ELR (cell line): ENCODE data around the gene ACADM.
A peak's percentile ranks its signal among the peaks of the same experiment; 100 is the strongest.
"Not testable (repeated sequence)": the region's sequence is repeated elsewhere in the genome, so short reads cannot be mapped to it uniquely, and the experiment has no call there.

Experiments used
- DNase-seq: peaks from one replicate; pipeline ENCODE4 v3.0.0-alpha.2; 2015; ENCODE audit warnings: low read depth

The ACADM gene

DNA sequence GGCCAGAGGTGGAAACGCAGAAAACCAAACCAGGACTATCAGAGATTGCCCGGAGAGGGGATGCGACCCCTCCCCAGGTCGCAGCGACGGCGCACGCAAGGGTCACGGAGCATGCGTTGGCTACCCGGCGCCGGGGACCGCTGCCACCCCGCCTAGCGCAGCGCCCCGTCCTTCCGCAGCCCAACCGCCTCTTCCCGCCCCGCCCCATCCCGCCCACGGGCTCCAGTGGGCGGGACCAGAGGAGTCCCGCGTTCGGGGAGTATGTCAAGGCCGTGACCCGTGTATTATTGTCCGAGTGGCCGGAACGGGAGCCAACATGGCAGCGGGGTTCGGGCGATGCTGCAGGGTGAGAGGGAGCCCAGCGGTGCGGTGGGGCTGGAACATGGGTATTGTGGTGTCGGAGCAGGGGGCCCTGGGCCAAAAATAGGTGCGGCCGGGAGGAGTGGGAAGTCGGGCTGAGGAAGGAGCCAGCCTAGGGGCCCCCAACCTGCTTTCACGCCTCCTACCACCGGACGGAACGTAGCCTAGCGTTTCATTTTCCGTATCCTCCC is at the start of gene ACADM:
ACADM (plus strand) TSS at position 238 of the 551 bp plus-strand sequence; CDS start at position 317, 79 bp downstream.
- peak; percentile 94 for DNase-seq

GRCh38 chr1:75677443-75677842 is 47.1 kb upstream of the ACADM start:
- DNase-seq = no peak

DNA sequence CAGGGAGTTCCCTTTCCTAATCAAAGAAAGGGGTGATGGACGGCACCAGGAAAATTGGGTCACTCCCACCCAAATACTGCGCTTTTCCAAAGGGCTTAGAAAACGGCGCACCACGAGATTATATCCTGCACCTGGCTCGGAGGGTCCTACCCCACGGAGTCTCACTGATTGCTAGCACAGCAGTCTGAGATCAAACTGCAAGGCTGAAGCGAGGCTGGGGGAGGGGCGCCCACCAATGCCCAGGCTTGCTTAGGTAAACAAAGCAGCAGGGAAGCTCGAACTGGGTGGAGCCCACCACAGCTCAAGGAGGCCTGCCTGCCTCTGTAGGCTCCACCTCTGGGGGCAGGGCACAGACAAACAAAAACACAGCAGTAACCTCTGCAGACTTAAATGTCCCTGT is 46.5 kb upstream of the ACADM start:
- not testable (repeated sequence) for DNase-seq

GRCh38 chr1:75690547-75690946 is 34.0 kb upstream of the ACADM start:
- no peak for DNase-seq

DNA sequence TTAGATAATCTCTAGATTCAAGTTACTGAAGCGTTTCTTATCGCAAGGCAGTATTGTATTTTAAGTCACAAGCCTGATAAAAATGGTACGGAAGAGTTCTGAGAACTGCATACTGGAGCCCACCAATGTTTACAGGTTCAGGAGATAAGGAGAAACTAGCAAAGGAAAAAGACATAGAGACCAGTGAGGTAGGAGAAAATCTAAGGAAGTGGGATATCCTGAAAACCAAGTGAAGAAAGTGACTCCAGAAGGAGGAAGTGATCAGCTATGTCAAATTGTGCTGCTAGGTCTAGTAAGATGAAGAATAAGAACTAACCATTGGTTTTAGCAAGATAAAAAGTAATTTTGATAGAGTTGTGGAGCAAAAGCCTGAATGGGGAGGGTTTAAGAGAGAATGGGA is 31.0 kb upstream of the ACADM start:
- DNase-seq = no peak

DNA sequence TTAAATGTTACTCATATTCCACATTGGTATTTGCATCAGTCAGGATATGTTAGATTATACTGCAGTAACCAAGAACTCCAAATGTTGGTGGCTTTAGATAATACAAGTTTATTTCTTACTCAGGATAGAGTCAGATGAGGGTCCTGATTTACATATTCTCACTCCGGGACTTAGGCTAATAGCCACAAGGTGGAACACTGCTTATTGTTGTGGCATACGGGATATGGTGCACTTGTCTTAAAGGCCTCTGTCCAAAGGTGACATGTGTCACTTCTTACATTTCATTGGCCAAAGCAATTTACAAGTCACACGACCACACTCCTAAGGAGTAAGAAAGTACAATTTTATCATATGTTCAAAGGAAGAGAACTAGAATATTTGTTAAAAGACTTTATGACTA is 28.5 kb upstream of the ACADM start:
- no peak for DNase-seq

- DNase-seq = no peak
Observed at GRCh38 chr1:75707191-75707590, 17.3 kb upstream of the ACADM start.

DNA sequence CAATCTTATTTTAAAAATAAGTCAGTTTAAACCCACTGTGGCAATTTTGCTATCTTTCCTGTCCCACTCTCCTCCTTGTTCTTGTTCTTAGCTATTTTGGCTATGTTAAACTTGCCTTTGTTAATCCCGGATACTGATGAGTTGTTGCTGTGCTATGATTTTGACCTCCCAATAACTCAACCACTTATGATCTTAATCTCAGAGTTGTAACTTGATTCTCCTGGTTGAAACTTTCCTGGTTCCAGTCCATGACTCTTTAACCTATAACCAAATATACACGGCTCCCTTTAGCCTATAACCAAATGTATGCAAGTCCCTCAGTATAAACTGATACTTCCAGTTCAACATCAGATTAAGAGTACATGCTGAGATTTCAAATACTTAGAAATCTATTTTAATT is 15.6 kb upstream of the ACADM start:
- DNase-seq = peak; percentile 25

- DNase-seq = no peak
Observed at GRCh38 chr1:75710832-75711231, 13.7 kb upstream of the ACADM start.

GRCh38 chr1:75711846-75712245 is 12.7 kb upstream of the ACADM start:
- no peak for DNase-seq

- DNase-seq = no peak
Observed at GRCh38 chr1:75712306-75712705, 12.2 kb upstream of the ACADM start.

- DNase-seq = no peak
Observed at GRCh38 chr1:75719810-75720209, 4.7 kb upstream of the ACADM start.

GRCh38 chr1:75720325-75720724 is 4.2 kb upstream of the ACADM start:
- DNase-seq = no peak

DNA sequence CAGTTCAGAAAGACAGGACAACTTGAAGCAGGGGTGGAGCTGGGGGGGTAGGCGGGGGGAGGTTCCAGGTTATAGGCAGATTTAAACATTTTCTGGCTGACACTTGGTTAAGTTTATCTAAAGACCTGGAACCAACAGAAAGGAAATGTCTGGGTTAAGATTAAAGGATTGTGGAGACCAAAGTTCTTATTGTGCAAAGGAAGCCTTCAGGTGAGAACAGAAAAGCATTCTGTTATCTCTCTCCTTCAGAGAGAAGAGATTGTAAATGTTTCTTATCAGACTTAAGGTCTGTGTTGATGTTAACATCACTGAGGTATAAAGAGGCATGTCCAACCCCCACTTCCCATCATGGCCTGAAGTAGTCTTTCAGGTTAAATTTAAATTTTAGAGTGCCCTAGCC is 3.7 kb upstream of the ACADM start:
- no peak for DNase-seq

DNA sequence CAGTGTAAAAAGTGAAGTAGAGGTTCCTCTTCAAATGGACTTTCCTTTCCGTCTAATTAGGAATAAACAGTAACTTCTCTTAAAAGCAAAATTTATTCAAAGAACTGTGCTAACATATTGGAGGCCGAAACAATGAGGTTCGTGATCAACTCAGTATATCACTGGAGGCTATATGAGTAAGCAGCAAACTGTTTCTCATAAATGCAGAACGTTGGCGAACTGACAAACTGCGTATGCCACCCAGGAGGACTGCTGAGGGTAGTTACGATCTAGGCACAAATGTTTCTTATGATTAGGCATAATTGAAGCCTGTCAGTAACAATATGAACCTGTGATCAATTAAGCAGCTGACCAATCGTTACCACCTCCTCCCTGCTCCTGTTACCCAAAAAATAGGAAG is 2.3 kb upstream of the ACADM start:
- not testable (repeated sequence) for DNase-seq

DNA sequence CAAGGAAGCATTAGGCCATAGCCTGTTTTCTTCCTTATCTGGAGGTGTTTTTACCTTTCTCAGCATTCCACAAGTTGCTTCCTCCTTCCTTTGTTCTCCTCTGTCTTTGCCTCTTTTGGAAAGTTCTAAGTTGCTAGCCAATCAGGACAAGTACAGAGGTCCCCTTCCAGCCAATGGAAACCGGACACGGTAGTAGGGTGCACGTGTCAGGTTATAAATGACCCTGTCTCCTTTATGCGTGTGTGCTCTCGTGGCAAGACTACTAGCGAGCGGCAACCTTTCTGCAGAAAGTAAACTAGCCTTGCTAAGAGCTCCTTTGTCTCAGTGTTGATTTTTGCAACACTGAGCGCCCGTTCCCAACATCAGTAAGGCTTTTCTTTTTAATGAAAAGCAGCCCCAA is 1.5 kb upstream of the ACADM start:
- no peak for DNase-seq

GRCh38 chr1:75723989-75724471 is 479 bp upstream of the ACADM start:
- DNase-seq = peak; percentile 90

DNA sequence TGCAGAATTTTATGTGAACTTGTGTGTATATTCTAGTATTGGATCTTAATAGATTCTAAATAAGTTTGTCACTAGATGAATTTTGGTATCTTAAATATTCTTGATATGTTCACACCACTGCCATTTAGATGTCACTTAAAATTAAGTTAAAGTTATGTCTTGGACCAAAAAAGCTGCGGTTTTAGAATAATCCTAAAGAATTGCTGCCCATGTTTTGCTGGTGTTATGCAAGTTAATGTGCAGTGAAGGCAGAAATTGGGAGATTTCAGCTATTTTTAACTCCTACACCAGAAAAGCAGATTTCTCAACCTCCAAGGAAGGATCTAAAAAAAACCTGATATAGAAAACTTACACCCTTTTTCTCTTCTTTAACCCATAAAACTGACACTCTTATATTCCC is 757 bp downstream of the ACADM start:
- DNase-seq = no peak

DNA sequence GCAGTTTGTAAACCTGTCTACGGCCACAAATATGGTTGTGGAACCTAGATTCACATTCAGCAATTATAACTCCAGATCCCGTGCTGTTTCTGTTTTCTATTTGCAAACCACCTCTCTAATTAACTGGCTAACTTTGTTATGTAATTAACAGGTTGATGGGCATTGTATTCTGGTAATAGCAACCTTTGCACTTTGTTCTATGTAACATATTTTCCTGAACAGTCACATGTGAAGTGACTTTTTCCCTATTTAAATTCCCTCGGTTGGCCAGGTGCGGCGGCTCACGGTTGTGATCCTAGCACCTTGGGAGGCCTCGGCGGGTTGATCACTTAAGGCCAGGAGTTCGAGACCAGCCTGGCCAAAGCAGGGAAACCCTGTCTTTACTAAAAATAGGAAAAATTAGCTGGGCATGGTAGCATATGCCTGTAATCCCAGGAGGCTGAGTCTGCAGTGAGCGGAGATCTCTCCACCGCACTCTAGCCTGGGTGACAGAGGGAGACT is 1.4 kb downstream of the ACADM start:
- no peak for DNase-seq

DNA sequence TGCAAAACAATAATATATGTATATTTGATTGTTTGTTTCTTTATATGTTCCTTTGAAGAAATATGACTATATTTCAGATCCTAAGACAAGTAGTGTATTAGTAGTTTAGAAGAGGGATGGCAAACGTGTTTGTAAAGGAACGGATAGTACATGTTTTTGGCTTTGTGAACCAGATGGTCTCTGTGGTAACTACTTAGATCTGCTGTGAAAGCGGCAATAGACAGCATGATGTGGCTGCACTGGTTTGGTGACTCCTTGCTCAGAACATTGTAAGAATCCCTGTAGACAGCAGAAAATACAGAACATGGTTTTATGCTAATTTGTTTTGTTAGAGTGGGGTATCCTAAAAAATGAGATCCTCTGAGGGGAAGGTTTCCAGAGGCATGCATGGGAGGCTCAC is 3.1 kb downstream of the ACADM start:
- DNase-seq = no peak

DNA sequence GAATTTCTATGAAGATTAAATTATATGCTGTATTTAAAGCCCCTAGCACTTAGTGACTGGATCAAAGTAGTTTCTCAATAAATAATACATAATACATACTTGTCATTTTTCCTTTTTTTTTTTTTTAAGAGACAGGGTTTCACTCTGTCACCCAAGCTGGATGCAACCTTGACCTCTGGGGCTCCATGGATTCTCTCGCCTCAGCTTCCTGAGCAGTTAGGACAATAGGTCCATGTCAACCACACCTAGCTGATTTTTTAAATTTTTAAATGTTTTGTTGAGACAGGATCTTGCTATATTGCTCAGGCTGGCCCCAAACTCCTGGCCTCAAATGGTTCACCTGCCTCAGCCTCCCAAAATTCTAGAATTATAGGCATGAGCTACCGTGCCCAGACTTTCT is 5.9 kb downstream of the ACADM start:
- no peak for DNase-seq

GRCh38 chr1:75731881-75732280 is 7.4 kb downstream of the ACADM start:
- DNase-seq = no peak

DNA sequence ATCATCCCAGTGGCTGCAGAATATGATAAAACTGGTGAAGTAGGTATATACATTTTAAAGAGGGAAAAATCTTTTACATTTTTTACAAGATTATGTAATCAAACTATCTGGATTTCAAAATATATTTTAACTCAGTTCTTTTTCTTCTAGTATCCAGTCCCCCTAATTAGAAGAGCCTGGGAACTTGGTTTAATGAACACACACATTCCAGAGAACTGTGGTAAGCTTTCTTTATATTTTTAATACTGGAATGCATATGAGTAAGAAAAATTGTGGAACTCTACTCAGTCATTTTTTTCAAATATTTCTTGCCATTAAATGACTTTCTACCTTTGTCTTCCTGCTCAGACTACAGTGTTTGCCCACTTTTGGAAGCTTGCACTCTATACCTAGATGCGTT is 8.2 kb downstream of the ACADM start:
- DNase-seq = no peak

- DNase-seq = no peak
Observed at GRCh38 chr1:75733661-75734060, 9.2 kb downstream of the ACADM start.
